NB4 (cell line): ENCODE data around the gene ZFYVE21.

Experiments
- DNase-seq: peaks from one replicate; pipeline ENCODE4 v3.0.0; 2010; ENCODE audit warnings: low read depth
- H3K4me3 ChIP-seq: one replicate; pipeline ENCODE4 v1.5.1; 2011; ENCODE audit warnings: mild to moderate bottlenecking, low read depth, low read length, moderate library complexity
- MYC ChIP-seq: IDR thresholded peaks from 2 replicates; pipeline ENCODE4 v1.6.1; 2011; ENCODE audit warnings: low read depth, low read length
- POLR2A ChIP-seq: IDR thresholded peaks from 2 replicates; pipeline ENCODE4 v1.6.1; 2011; ENCODE audit warnings: mild to moderate bottlenecking; ENCODE audit not compliant: insufficient read length; ENCODE audit errors: extremely low read depth
- TF ChIP-seq, protein P1 (sequence below): IDR thresholded peaks from one replicate; pipeline ENCODE4 v1.5.1; 2012; ENCODE audit warnings: low read depth, low read length
- TF ChIP-seq, protein P2 (sequence below): IDR thresholded peaks from 2 replicates; pipeline ENCODE4 v1.6.1; 2011; ENCODE audit warnings: low read depth, low read length

Gene ZFYVE21

DNA sequence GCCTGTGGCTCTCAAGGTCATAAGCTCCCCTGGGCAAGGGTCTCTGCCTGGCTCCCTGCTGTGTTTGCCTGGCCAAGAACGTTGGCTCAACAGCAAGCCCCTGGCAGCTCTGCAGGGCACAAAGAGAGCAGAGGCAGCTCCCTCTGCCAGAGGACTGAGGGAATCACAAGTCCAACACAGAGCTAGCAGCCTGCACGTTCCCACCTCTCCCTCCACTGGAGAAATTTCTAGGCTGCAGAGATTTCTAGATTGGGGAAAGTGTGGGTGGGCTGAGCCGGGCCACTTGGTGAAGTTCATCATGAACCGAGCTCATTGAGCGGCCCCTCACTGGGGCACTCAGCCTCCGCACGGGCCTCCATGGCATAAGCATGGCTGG lies 19.8 kb downstream of the ZFYVE21 start:
- no peak for DNase-seq
- no peak overlapping the region for H3K4me3 ChIP-seq
- TF ChIP-seq MYC = no peak
- TF ChIP-seq, protein P1, sequence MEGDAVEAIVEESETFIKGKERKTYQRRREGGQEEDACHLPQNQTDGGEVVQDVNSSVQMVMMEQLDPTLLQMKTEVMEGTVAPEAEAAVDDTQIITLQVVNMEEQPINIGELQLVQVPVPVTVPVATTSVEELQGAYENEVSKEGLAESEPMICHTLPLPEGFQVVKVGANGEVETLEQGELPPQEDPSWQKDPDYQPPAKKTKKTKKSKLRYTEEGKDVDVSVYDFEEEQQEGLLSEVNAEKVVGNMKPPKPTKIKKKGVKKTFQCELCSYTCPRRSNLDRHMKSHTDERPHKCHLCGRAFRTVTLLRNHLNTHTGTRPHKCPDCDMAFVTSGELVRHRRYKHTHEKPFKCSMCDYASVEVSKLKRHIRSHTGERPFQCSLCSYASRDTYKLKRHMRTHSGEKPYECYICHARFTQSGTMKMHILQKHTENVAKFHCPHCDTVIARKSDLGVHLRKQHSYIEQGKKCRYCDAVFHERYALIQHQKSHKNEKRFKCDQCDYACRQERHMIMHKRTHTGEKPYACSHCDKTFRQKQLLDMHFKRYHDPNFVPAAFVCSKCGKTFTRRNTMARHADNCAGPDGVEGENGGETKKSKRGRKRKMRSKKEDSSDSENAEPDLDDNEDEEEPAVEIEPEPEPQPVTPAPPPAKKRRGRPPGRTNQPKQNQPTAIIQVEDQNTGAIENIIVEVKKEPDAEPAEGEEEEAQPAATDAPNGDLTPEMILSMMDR = no peak
- TF ChIP-seq POLR2A = no peak
- TF ChIP-seq, protein P2, sequence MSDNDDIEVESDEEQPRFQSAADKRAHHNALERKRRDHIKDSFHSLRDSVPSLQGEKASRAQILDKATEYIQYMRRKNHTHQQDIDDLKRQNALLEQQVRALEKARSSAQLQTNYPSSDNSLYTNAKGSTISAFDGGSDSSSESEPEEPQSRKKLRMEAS = no peak

DNA sequence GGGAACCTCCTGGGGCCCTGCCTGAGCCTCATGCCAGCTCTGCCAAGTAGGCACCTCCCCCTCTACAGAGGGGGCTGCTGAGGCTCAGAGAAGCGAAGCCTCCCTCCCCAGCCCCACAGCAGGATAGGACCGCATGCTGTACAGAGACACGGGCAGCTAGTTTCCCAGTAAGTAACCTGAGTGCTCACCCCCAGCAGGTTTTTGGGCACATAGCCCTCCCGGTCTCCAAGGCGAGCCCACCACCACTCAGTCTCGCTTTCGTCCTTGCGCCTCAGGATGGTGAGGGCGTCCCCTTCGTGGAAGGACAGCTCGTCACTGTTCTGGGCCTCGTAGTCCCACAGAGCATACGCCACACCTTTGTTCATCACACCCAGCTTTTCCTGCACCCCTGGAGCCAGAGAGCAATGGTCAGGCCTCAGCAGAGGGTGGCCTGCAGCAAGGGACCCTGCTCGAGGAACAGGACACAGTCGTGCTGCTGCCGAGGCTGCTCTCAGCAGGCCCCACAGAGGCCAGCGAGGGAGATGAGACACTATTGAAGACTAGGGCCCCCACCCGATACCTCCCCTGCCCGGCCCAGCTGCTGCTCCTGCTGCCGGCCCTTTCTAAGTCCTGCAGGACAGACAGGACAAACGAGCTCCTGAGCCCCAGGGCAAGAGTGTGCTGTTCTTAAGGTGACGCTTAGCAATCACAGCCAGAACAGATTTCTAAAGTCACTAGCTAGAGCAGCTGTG lies 20.4 kb downstream of the ZFYVE21 start:
- no peak overlapping the region for H3K4me3 ChIP-seq
- TF ChIP-seq, protein P1 = no peak
- TF ChIP-seq MYC = no peak
- TF ChIP-seq, protein P2 = no peak
- no peak for TF ChIP-seq POLR2A
- no peak for DNase-seq

DNA sequence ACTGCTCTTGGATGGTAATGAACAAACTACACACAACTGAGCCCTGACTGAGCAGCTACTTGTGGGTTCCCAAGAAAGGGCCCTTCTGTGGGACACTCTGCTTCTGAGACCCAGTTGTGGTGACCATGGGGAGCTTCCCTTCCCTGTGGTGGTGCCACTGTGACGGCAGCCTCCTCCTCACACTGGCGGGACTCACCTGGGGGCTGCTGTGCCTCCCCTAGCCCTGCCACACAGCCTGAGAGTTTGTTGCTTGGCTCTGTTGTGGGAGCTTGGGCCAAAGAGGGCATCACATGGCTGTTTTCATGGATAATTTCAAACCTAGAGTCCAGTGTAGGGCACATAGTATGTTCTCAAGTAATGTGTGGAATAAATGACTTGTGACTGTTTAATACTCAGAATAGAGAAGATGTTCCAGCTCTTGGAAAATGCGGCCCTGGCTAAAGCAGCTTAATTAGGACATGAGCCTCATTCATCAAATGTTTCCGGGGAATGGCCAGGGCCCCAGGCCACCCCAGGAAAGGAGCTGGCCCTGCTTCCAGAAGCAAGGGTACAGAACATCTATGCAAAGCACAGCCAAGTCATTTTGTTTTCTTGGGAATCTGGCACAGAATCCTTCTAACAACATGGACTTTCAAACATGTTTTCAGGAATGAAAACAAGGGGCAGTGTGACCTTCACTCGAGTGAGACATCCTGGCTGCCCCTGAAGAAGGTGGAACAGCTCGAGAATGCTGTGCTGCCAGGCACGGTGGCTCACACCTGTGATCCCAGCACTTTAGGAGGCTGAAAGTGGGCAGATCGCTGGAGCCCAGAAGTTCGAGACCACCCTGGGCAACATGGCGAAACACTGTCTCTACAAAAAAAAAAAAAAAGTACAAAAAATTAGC lies 21.2 kb downstream of the ZFYVE21 start:
- no peak for TF ChIP-seq POLR2A
- no peak for TF ChIP-seq MYC
- TF ChIP-seq, protein P1 = no peak
- TF ChIP-seq, protein P2 = no peak
- no peak for DNase-seq
- H3K4me3 ChIP-seq = no peak overlapping the region

DNA sequence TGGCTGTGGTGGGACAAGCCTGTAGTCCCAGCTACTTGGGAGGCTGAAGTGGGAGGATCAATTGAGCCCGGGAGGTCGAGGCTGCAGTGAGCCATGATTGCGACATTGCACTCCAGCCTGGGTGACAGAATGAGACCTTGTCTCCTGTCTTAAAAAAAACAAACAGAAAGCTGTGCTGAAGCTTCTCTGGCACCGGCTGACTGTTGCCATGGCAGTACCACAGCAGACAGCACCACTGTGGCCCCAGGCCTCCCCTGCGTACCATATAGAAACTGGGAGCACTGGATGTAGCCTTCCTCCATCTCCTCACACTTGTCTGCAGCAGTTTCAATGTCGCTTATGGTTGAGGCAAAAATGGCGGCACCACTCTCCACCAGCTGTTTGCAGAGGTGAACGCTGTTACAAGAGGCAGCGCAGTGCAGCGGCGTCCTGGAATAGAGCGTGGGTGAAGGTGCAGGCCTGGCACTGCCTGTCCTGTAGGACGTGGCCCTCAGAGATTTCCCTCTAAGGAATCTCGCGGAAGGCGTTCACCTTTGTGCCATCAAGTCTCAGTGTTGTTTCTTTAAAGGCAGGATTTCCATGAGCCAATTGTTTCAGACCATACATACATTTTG lies 21.9 kb downstream of the ZFYVE21 start:
- H3K4me3 ChIP-seq = no peak overlapping the region
- no peak for DNase-seq
- TF ChIP-seq MYC (no peak), POLR2A (no peak)
- TF ChIP-seq, protein P2 = no peak
- TF ChIP-seq, protein P1 = no peak

DNA sequence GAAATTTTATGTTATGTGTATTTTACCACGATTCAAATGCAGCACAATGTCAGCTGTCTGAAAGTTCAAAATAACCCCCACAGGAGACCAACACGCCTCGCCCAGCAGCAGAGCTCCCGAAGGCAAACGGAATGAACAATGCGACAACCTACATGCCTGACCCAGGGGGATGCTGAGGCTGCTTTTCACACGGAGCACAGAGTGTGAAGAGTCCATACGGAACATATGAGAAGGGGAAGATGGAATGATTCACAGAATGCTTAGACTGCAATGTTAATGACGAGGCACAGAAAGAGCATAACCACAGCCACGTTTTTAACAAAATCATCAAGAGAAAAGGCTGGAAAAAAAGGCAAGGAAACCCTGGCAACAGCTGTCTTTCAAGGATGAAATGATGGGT lies 22.6 kb downstream of the ZFYVE21 start:
- no peak overlapping the region for H3K4me3 ChIP-seq
- TF ChIP-seq, protein P1 = no peak
- TF ChIP-seq POLR2A (no peak), MYC (no peak)
- TF ChIP-seq, protein P2 = no peak
- DNase-seq = no peak
